Regular cardiac myocyte (primary cell): ENCODE data around the gene BIRC5. TPM values are rescaled to one million over a fixed set of nuclear protein-coding genes. Genes with fewer than 3 reads are reported as not detected.

Experiments used
- total RNA-seq: library from RNA; depleted of rRNA; stranded (reverse); fragments of >200 nt; gene quantifications from 2 replicates; pipeline ENCODE4 v1.2.3, GENCODE V29; 2014

The BIRC5 gene
- 9.0 and 87.8 TPM in 2 replicates for total RNA-seq

GRCh38 chr17:78214016-78214705 lies at the start of gene BIRC5:
BIRC5 (plus strand) TSS chr17:78214253; CDS start chr17:78214317, 64 bp downstream.

GRCh38 chr17:78168242-78168902 lies 45.7 kb upstream of the BIRC5 start, which contains the start of gene SYNGR2:
SYNGR2 (plus strand) TSS chr17:78168581; CDS start chr17:78168617, 36 bp downstream.

GRCh38 chr17:78186692-78187595 lies 27.1 kb upstream of the BIRC5 start, which contains the start of the genes AFMID and TK1:
AFMID (plus strand) TSS chr17:78187362; CDS start chr17:78187371, 9 bp downstream.
TK1 (minus strand) TSS chr17:78187052; CDS start chr17:78186994, 58 bp downstream.

GRCh38 chr17:78230996-78231935 lies 17.2 kb downstream of the BIRC5 start, which contains the start of gene TMEM235:
TMEM235 (plus strand) TSS chr17:78231631; CDS start chr17:78232024, 393 bp downstream.

Other genes starting within 250 kb of the BIRC5 start
- gene TMC6, start 85.5 kb upstream of the BIRC5 start, total RNA-seq = 7.6 and 16.1 TPM in 2 replicates
- gene TMC8, start 83.5 kb upstream of the BIRC5 start, total RNA-seq = under 0.01 TPM in 1 of 2 replicates, not detected in the other
- gene C17orf99, start 67.9 kb upstream of the BIRC5 start, total RNA-seq = not detected in 2 replicates
- gene SYNGR2, start 45.7 kb upstream of the BIRC5 start, total RNA-seq = 11.3 and 17.8 TPM in 2 replicates
- 18.6 and 198 TPM in 2 replicates for gene TK1, start 27.2 kb upstream of the BIRC5 start, total RNA-seq
- gene AFMID, start 26.9 kb upstream of the BIRC5 start, total RNA-seq = 55.2 and 60.4 TPM in 2 replicates
- not detected in 2 replicates for gene TMEM235, start 17.4 kb downstream of the BIRC5 start, total RNA-seq
- 33.0 and 59.4 TPM in 2 replicates for gene SOCS3, start 145.8 kb downstream of the BIRC5 start, total RNA-seq
- gene PGS1, start 164.4 kb downstream of the BIRC5 start, total RNA-seq = 20.3 and 36.9 TPM in 2 replicates